Measurements from ENCODE around the gene PMAIP1.

GRCh38 chr18:59929621-59930295 is 30.0 kb downstream of the PMAIP1 start:
- TF ChIP-seq CTCF (IDR thresholded peaks at IDR 0.05) = no peak
- no peak for TF ChIP-seq POLR2A (IDR thresholded peaks at IDR 0.05)

Data from thyroid gland (tissue), 4 donors.